ENCODE results near the gene TUBA3C.

DNA sequence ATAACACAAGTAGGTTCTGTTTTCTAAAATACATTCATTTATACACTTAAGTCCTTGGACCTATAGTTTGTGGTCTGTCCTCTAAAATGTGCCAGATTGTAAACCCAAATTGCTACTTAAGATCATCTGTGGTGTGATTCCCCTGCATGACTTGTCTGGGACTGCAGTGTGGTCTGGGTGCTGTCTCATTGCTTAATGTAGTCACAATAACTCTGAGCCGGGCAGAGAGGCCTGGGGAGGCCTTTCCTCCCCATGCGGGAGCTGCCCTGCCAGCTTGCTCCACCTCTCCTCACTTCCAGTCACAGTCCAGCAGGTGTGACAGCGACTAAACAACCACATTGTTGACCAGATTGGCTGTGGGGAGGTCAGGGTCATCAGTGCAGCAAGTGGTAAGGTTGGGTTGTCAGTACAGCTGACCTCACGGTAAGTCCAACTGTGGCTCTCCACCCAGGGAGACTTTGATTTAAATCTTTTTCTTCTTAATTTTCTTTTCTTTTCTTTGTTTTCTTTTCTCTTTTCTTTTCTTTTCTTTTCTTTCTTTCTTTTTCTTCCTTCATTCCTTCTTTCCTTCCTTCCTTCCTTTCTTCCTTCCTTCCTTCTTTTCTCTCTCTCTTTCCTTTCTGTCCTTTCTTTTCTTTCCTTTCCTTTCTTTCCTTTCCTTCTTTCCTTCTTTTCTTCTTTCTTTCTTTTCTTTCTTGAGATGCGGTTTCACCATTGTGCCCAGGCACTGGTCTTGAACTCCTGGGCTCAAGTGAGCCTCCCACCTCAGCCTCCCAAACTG is 4.4 kb upstream of the TUBA3C start:
- TF ChIP-seq, protein P1, sequence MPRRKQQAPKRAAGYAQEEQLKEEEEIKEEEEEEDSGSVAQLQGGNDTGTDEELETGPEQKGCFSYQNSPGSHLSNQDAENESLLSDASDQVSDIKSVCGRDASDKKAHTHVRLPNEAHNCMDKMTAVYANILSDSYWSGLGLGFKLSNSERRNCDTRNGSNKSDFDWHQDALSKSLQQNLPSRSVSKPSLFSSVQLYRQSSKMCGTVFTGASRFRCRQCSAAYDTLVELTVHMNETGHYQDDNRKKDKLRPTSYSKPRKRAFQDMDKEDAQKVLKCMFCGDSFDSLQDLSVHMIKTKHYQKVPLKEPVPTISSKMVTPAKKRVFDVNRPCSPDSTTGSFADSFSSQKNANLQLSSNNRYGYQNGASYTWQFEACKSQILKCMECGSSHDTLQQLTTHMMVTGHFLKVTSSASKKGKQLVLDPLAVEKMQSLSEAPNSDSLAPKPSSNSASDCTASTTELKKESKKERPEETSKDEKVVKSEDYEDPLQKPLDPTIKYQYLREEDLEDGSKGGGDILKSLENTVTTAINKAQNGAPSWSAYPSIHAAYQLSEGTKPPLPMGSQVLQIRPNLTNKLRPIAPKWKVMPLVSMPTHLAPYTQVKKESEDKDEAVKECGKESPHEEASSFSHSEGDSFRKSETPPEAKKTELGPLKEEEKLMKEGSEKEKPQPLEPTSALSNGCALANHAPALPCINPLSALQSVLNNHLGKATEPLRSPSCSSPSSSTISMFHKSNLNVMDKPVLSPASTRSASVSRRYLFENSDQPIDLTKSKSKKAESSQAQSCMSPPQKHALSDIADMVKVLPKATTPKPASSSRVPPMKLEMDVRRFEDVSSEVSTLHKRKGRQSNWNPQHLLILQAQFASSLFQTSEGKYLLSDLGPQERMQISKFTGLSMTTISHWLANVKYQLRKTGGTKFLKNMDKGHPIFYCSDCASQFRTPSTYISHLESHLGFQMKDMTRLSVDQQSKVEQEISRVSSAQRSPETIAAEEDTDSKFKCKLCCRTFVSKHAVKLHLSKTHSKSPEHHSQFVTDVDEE (CRISPR knock-in tag; IDR thresholded peaks at IDR 0.05), result no peak
- TF ChIP-seq, protein P2, sequence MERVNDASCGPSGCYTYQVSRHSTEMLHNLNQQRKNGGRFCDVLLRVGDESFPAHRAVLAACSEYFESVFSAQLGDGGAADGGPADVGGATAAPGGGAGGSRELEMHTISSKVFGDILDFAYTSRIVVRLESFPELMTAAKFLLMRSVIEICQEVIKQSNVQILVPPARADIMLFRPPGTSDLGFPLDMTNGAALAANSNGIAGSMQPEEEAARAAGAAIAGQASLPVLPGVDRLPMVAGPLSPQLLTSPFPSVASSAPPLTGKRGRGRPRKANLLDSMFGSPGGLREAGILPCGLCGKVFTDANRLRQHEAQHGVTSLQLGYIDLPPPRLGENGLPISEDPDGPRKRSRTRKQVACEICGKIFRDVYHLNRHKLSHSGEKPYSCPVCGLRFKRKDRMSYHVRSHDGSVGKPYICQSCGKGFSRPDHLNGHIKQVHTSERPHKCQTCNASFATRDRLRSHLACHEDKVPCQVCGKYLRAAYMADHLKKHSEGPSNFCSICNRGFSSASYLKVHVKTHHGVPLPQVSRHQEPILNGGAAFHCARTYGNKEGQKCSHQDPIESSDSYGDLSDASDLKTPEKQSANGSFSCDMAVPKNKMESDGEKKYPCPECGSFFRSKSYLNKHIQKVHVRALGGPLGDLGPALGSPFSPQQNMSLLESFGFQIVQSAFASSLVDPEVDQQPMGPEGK (CRISPR knock-in tag; IDR thresholded peaks at IDR 0.05; ENCODE audit: borderline replicate concordance), result no peak
- no peak for TF ChIP-seq PPARA (CRISPR knock-in tag; IDR thresholded peaks at IDR 0.05; ENCODE audit: borderline replicate concordance)
- TF ChIP-seq, protein P3, sequence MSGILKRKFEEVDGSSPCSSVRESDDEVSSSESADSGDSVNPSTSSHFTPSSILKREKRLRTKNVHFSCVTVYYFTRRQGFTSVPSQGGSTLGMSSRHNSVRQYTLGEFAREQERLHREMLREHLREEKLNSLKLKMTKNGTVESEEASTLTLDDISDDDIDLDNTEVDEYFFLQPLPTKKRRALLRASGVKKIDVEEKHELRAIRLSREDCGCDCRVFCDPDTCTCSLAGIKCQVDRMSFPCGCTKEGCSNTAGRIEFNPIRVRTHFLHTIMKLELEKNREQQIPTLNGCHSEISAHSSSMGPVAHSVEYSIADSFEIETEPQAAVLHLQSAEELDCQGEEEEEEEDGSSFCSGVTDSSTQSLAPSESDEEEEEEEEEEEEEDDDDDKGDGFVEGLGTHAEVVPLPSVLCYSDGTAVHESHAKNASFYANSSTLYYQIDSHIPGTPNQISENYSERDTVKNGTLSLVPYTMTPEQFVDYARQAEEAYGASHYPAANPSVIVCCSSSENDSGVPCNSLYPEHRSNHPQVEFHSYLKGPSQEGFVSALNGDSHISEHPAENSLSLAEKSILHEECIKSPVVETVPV (CRISPR knock-in tag; IDR thresholded peaks at IDR 0.05), result no peak
- no peak for TF ChIP-seq GLIS3 (CRISPR knock-in tag; IDR thresholded peaks at IDR 0.05)
- TF ChIP-seq, protein P4, sequence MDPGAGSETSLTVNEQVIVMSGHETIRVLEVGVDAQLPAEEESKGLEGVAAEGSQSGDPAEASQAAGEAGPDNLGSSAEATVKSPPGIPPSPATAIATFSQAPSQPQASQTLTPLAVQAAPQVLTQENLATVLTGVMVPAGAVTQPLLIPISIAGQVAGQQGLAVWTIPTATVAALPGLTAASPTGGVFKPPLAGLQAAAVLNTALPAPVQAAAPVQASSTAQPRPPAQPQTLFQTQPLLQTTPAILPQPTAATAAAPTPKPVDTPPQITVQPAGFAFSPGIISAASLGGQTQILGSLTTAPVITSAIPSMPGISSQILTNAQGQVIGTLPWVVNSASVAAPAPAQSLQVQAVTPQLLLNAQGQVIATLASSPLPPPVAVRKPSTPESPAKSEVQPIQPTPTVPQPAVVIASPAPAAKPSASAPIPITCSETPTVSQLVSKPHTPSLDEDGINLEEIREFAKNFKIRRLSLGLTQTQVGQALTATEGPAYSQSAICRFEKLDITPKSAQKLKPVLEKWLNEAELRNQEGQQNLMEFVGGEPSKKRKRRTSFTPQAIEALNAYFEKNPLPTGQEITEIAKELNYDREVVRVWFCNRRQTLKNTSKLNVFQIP (CRISPR knock-in tag; IDR thresholded peaks at IDR 0.05; ENCODE audit: borderline replicate concordance, low read depth), result no peak
- no peak for TF ChIP-seq BACH2 (CRISPR knock-in tag; IDR thresholded peaks at IDR 0.05; ENCODE audit: borderline replicate concordance)
- no peak for TF ChIP-seq ZFP30 (CRISPR knock-in tag; IDR thresholded peaks at IDR 0.05)
- no peak for TF ChIP-seq OSR1 (CRISPR knock-in tag; IDR thresholded peaks at IDR 0.05)
- no peak for TF ChIP-seq ARNTL (CRISPR knock-in tag; IDR thresholded peaks at IDR 0.05; ENCODE audit: borderline replicate concordance, low read depth)
- no peak for TF ChIP-seq ZNF70 (CRISPR knock-in tag; IDR thresholded peaks at IDR 0.05)

All from SK-N-SH treated with all-trans-retinoic acid at 6 μM for 48 hours (cell line).